H1 (cell line): Measurements from ENCODE around the gene RAB1A. TPM values are rescaled to one million over a fixed set of nuclear protein-coding genes. Genes with fewer than 3 reads are reported as not detected.

Source experiments
- CTCF ChIA-PET: fragments of 300-600 bp; sonication (Branson Sonifier 250); formaldehyde crosslinking; loops from one replicate; lab custom pipeline; 2021; ENCODE audit not compliant: partially characterized antibody; lab: Charles Lee
- POLR2A ChIA-PET: fragments of 300-600 bp; sonication (Branson Sonifier 250); formaldehyde crosslinking; loops from one replicate; lab custom pipeline; 2021; ENCODE audit warnings: inconsistent platforms; ENCODE audit not compliant: partially characterized antibody; lab: Charles Lee
- DNase-seq, 2 experiments: peaks; one replicate each; pipeline versions ENCODE4 v3.0.0 to v3.0.0-alpha.2; 2010 to 2022; ENCODE audit warnings: low spot score in 2 of 2, low read depth in 1 of 2, mixed read lengths in 1 of 2
- FAIRE-seq: peaks from 2 replicates; lab custom pipeline; 2011; peaks lifted over from hg19 to GRCh38; lab: Jason Lieb, UNC
- H2AFZ ChIP-seq: 2 replicates; pipeline ENCODE4 v1.8.1; 2012; ENCODE audit warnings: low read length, inconsistent platforms
- H2AK5ac ChIP-seq: 2 replicates; pipeline ENCODE4 v1.6.1; 2013; ENCODE audit warnings: low read depth, low read length
- H2BK120ac ChIP-seq: replicated peaks from 2 replicates; pipeline ENCODE3; 2013; ENCODE audit warnings: low read depth, low read length, inconsistent platforms
- H2BK12ac ChIP-seq: 2 replicates; pipeline ENCODE4 v1.6.1; 2013; ENCODE audit warnings: low read depth, low read length
- H2BK15ac ChIP-seq: 2 replicates; pipeline ENCODE4 v1.6.1; 2013; ENCODE audit warnings: low read length
- H2BK20ac ChIP-seq: 2 replicates; pipeline ENCODE4 v1.6.1; 2013; ENCODE audit warnings: low read length
- H2BK5ac ChIP-seq: 2 replicates; pipeline ENCODE4 v1.6.1; 2013; ENCODE audit warnings: low read depth, low read length
- H3K14ac ChIP-seq: 2 replicates; pipeline ENCODE4 v1.6.1; 2013; ENCODE audit warnings: inconsistent platforms; ENCODE audit not compliant: insufficient read length
- H3K18ac ChIP-seq: 2 replicates; pipeline ENCODE4 v1.6.1; 2013; ENCODE audit warnings: low read length; ENCODE audit errors: extremely low read depth
- H3K23ac ChIP-seq: 2 replicates; pipeline ENCODE4 v1.6.1; 2013; ENCODE audit warnings: inconsistent platforms; ENCODE audit not compliant: insufficient read length
- H3K23me2 ChIP-seq: 2 replicates; pipeline ENCODE4 v1.6.1; 2013; ENCODE audit warnings: low read depth, low read length
- H3K27ac ChIP-seq: 2 replicates; pipeline ENCODE4 v1.6.1; 2011; ENCODE audit warnings: low read depth, low read length, inconsistent platforms
- H3K27me3 ChIP-seq, 4 experiments: replicated peaks in 1 of 4; 1 replicate in 1 of 4; 2 replicates in 3 of 4; pipeline versions ENCODE4 v1.6.1 to v1.8.1; 2011 to 2013; ENCODE audit warnings: low read length in 3 of 4, mild to moderate bottlenecking in 3 of 4, inconsistent platforms in 2 of 4, mixed read lengths in 2 of 4, moderate library complexity in 1 of 4; ENCODE audit not compliant: control insufficient read depth in 3 of 4, insufficient read depth in 3 of 4; ENCODE audit errors: extremely low read depth in 1 of 4
- H3K36me3 ChIP-seq, 4 experiments: 2 replicates each; pipeline versions ENCODE4 v1.6.1 to v1.8.1; 2011 to 2013; ENCODE audit warnings: mild to moderate bottlenecking in 4 of 4, low read length in 3 of 4, moderate library complexity in 2 of 4, control low read depth in 1 of 4, inconsistent platforms in 1 of 4; ENCODE audit not compliant: insufficient read depth in 4 of 4, control insufficient read depth in 2 of 4
- H3K4ac ChIP-seq: replicated peaks from 2 replicates; pipeline ENCODE3; 2013; ENCODE audit warnings: low read length, low read depth, mixed read lengths, inconsistent platforms; ENCODE audit not compliant: insufficient read length
- H3K4me1 ChIP-seq, 4 experiments: replicated peaks in 1 of 4; 1 replicate in 1 of 4; 2 replicates in 3 of 4; pipeline versions ENCODE4 v1.6.1 to v1.8.1; 2011 to 2013; ENCODE audit warnings: low read length in 3 of 4, inconsistent platforms in 2 of 4, mixed read lengths in 1 of 4; ENCODE audit not compliant: insufficient read depth in 4 of 4, control insufficient read depth in 3 of 4
- H3K4me2 ChIP-seq, 2 experiments: 2 replicates each; pipeline versions ENCODE4 v1.6.1 to v1.8.1; 2011 to 2013; ENCODE audit warnings: low read depth in 2 of 2, low read length in 2 of 2, control low read depth in 1 of 2, inconsistent platforms in 1 of 2, mild to moderate bottlenecking in 1 of 2; ENCODE audit not compliant: insufficient read depth in 1 of 2
- H3K4me3 ChIP-seq, 4 experiments: fragments of 200-600, 300-600 bp in 1 of 4; sonication (generic), shearing (Covaris generic), sonication (Bioruptor Twin) in 1 of 4; 2 replicates each; pipeline versions ENCODE4 v1.5.1 to v1.8.1; 2011 to 2016; ENCODE audit warnings: low read length in 4 of 4, low read depth in 3 of 4, control low read depth in 2 of 4, inconsistent platforms in 2 of 4, mild to moderate bottlenecking in 2 of 4, mixed read lengths in 1 of 4, moderate library complexity in 1 of 4; ENCODE audit not compliant: insufficient read depth in 2 of 4; ENCODE audit errors: extremely low read depth in 1 of 4
- H3K56ac ChIP-seq: replicated peaks from 2 replicates; pipeline ENCODE3; 2013; ENCODE audit warnings: low read depth, mild to moderate bottlenecking, mixed read lengths, low read length, inconsistent platforms; ENCODE audit not compliant: insufficient read length
- H3K79me1 ChIP-seq: 2 replicates; pipeline ENCODE4 v1.6.1; 2013; ENCODE audit warnings: low read depth, low read length, control low read depth
- H3K79me2 ChIP-seq, 2 experiments: 2 replicates each; pipeline versions ENCODE4 v1.6.1 to v1.8.1; 2012 to 2013; ENCODE audit warnings: low read length in 2 of 2, mild to moderate bottlenecking in 2 of 2, inconsistent platforms in 1 of 2; ENCODE audit not compliant: insufficient read depth in 2 of 2, control insufficient read depth in 1 of 2
- H3K9ac ChIP-seq, 4 experiments: replicated peaks in 1 of 4; 1 replicate in 1 of 4; 2 replicates in 3 of 4; pipeline versions ENCODE4 v1.6.1 to v1.8.1; 2011 to 2013; ENCODE audit warnings: low read depth in 3 of 4, low read length in 3 of 4, control low read depth in 2 of 4, mild to moderate bottlenecking in 2 of 4, moderate library complexity in 2 of 4, inconsistent platforms in 1 of 4; ENCODE audit errors: extremely low read depth in 1 of 4
- H3K9me3 ChIP-seq, 2 experiments: 2 replicates each; pipeline versions ENCODE4 v1.6.1 to v1.8.1; 2012 to 2013; ENCODE audit warnings: mild to moderate bottlenecking in 2 of 2, moderate library complexity in 2 of 2, control low read depth in 1 of 2, inconsistent platforms in 1 of 2, low read depth in 1 of 2, low read length in 1 of 2, mixed read lengths in 1 of 2; ENCODE audit not compliant: insufficient read depth in 2 of 2
- H4K20me1 ChIP-seq, 2 experiments: replicated peaks in 1 of 2; 2 replicates each; pipeline versions ENCODE3 to v1.8.1; 2011 to 2013; ENCODE audit warnings: inconsistent platforms in 2 of 2, low read length in 2 of 2, mild to moderate bottlenecking in 1 of 2; ENCODE audit not compliant: insufficient read depth in 2 of 2, control insufficient read depth in 1 of 2
- H4K5ac ChIP-seq: 2 replicates; pipeline ENCODE4 v1.6.1; 2013; ENCODE audit warnings: low read length, low read depth, mixed read lengths, inconsistent platforms; ENCODE audit not compliant: insufficient read length
- H4K8ac ChIP-seq: 2 replicates; pipeline ENCODE4 v1.8.0; 2013; ENCODE audit warnings: mild to moderate bottlenecking, moderate library complexity, low read length, inconsistent platforms; ENCODE audit not compliant: insufficient read depth; ENCODE audit errors: extremely low read depth
- H4K91ac ChIP-seq: replicated peaks from 2 replicates; pipeline ENCODE3; 2013; ENCODE audit warnings: low read length, mixed read lengths, inconsistent platforms; ENCODE audit not compliant: insufficient read length
- ASH2L ChIP-seq: fragments of 200-600, 300-600 bp; sonication (generic); IDR thresholded peaks from one replicate; pipeline ENCODE4 v1.7.1; 2017; ENCODE audit warnings: low read length
- NRF1 ChIP-seq: IDR thresholded peaks from 2 replicates; pipeline ENCODE4 v1.6.1; 2011; ENCODE audit warnings: mild to moderate bottlenecking, low read depth, low read length, improper control_type of control experiment
- SAP30 ChIP-seq: fragments of 300-600 bp; sonication (generic); IDR thresholded peaks from 2 replicates; pipeline ENCODE4 v1.7.1; 2012; ENCODE audit warnings: low read length, moderate library complexity, mild to moderate bottlenecking, inconsistent platforms; ENCODE audit not compliant: insufficient read depth, insufficient replicate concordance
- WGBS, 2 experiments: shearing (Covaris generic) in 1 of 2; methylation state at CpG; one replicate each; pipeline versions ENCODE4 v1.1.6 to v1.1.7; 2013 to 2015; ENCODE audit warnings: low lambda C conversion rate in 2 of 2, mixed read lengths in 2 of 2, inconsistent platforms in 1 of 2, low coverage in 1 of 2, missing lambda C conversion rate in 1 of 2; ENCODE audit not compliant: insufficient replicate concordance in 2 of 2, insufficient coverage in 1 of 2, insufficient read length in 1 of 2; ENCODE audit errors: extremely low coverage in 1 of 2, missing lambda C conversion rate in 1 of 2; 5-methylcytosine and 5-hydroxymethylcytosine counted together
- polyA plus RNA-seq, 7 experiments: library from polyadenylated mRNA; depleted of rRNA in 3 of 7; stranded (reverse) in 5 of 7; unstranded in 2 of 7; fragments of >200 nt in 5 of 7; fragments of 200-250 nt in 2 of 7; gene quantifications; 1 replicate in 5 of 7; 2 replicates in 1 of 7; 4 replicates in 1 of 7; pipeline versions ENCODE4 v1.2.1 to v1.2.3, GENCODE V29; 2011 to 2013; ENCODE audit warnings: missing spikeins in 2 of 7, mixed read lengths in 2 of 7
- total RNA-seq: library from RNA; stranded (reverse); fragmentation: NEBNext Ultra II Directional; extraction: Animal tissue kit (Norgen Biotek cat#: 25700); gene quantifications from 2 replicates; pipeline ENCODE4 v1.2.1, GENCODE V29; 2021

RAB1A gene
- total and polyA plus RNA-seq, 2 of the 8 experiments (the other 6 are each of a cell fraction or from before 2014, with no cell fraction given) = 77.9 to 120 TPM

- peak overlapping the region; percentile 98; the same call in 1 of the 2 replicates for H4K8ac ChIP-seq
- 6% methylated on average over 21 of the region's 29 CpGs; no CpG with 5 or more reads in 1 of the 2 experiments for WGBS, 2 experiments
- H2AK5ac ChIP-seq = no peak overlapping the region
- H3K4ac ChIP-seq = no peak overlapping the region
- no peak overlapping the region for H2BK15ac ChIP-seq
- H3K18ac ChIP-seq = no peak overlapping the region; the same call in 1 of the 2 replicates
- no peak for TF ChIP-seq NRF1
- peak; percentile 88 for TF ChIP-seq ASH2L
- TF ChIP-seq SAP30 = peak; percentile 54
- no peaks in the 10 kb centered on the region for H3K27me3 ChIP-seq
- H2BK20ac ChIP-seq = no peak overlapping the region
- peak overlapping the region; percentile 74 for H4K91ac ChIP-seq
- peaks cover 0 to 5% (median 3%) of the 10 kb centered on the region in 4 experiments; a peak in 4 of 7 replicates for H3K4me1 ChIP-seq
- peak overlapping the region; percentile 83; the same call in 1 of the 2 replicates for H3K27ac ChIP-seq
- peak overlapping the region; percentile 73 to 92 (median 90) for H3K9ac ChIP-seq
- peaks cover 5 to 7% of the 10 kb centered on the region in 2 experiments for H4K20me1 ChIP-seq
- no peak overlapping the region for H3K23ac ChIP-seq
- no peak overlapping the region for H3K14ac ChIP-seq
- H4K5ac ChIP-seq = peak overlapping the region; percentile 84
- peaks cover 13 to 51% of the 10 kb centered on the region in 2 experiments for H3K79me2 ChIP-seq
- ChIA-PET CTCF (interaction anchor here (0.5 to 1.7 kb wide), 8 partner anchors 14 to 60 kb away, joined by 3 to 6 read pairs (median 3); no protein-coding TSS in a partner anchor), POLR2A (interaction anchor here (1.0 to 2.6 kb wide), 9 partner anchors 10 to 98 kb away, joined by 3 to 19 read pairs (median 4); partner anchors contain the start of genes ACTR2 and CEP68)
- H2AFZ ChIP-seq = no peak overlapping the region
- H3K79me1 ChIP-seq = no peaks in the 10 kb centered on the region
- H3K9me3 ChIP-seq = no peaks in the 10 kb centered on the region
- peaks cover 5% of the 10 kb centered on the region; the same call in 1 of the 2 replicates for H3K23me2 ChIP-seq
- peak overlapping the region; percentile 73 for H2BK5ac ChIP-seq
- no peaks in the 10 kb centered on the region for H3K36me3 ChIP-seq
- peak overlapping the region; percentile 89 to 95 for H3K4me2 ChIP-seq
- peak overlapping the region; percentile 84 for H3K56ac ChIP-seq
- H3K4me3 ChIP-seq = peak overlapping the region; percentile 90 to 92 (median 90)
- DNase-seq (no peak), FAIRE-seq (no peak)
- H2BK120ac ChIP-seq = no peak overlapping the region
- no peak overlapping the region for H2BK12ac ChIP-seq
Measured at GRCh38 chr2:65129286-65129825, 550 bp downstream of the RAB1A start.
